Fibroblast of skin of scalp (primary cell): ENCODE data around the gene SAMSN1.
"Not testable (repeated sequence)": the region's sequence is repeated elsewhere in the genome, so short reads cannot be mapped to it uniquely, and the experiment has no call there.

Experiments
- DNase-seq: peaks from one replicate; pipeline ENCODE4 v3.0.0-alpha.2; 2013

The SAMSN1 gene

GRCh38 chr21:14527696-14528652, 18.1 kb downstream of the SAMSN1 start:
- no peak for DNase-seq

- DNase-seq: no peak
Observed at GRCh38 chr21:14526836-14527695, 19.0 kb downstream of the SAMSN1 start.

GRCh38 chr21:14526199-14526598, 19.9 kb downstream of the SAMSN1 start:
- DNase-seq: no peak

GRCh38 chr21:14523234-14523633, 22.9 kb downstream of the SAMSN1 start:
- DNase-seq: no peak

- no peak for DNase-seq
Observed at GRCh38 chr21:14522736-14523135, 23.4 kb downstream of the SAMSN1 start.

- no peak for DNase-seq
Observed at GRCh38 chr21:14520535-14520934, 25.6 kb downstream of the SAMSN1 start.

- DNase-seq: no peak
Observed at GRCh38 chr21:14519000-14519399, 27.1 kb downstream of the SAMSN1 start.

- no peak for DNase-seq
Observed at GRCh38 chr21:14513804-14514203, 32.3 kb downstream of the SAMSN1 start.

- not testable (repeated sequence) for DNase-seq
Observed at GRCh38 chr21:14506859-14507457, 39.2 kb downstream of the SAMSN1 start.

GRCh38 chr21:14500873-14501272, 45.2 kb downstream of the SAMSN1 start:
- no peak for DNase-seq

- DNase-seq: no peak
Observed at GRCh38 chr21:14499316-14499715, 46.8 kb downstream of the SAMSN1 start.

- no peak for DNase-seq
Observed at GRCh38 chr21:14497825-14498224, 48.3 kb downstream of the SAMSN1 start.

GRCh38 chr21:14495075-14495474, 51.0 kb downstream of the SAMSN1 start:
- no peak for DNase-seq

- not testable (repeated sequence) for DNase-seq
Observed at GRCh38 chr21:14494181-14494580, 51.9 kb downstream of the SAMSN1 start.

GRCh38 chr21:14493731-14494130, 52.4 kb downstream of the SAMSN1 start:
- no peak for DNase-seq

GRCh38 chr21:14492931-14493330, 53.2 kb downstream of the SAMSN1 start:
- DNase-seq: no peak

- no peak for DNase-seq
Observed at GRCh38 chr21:14491269-14491681, 54.8 kb downstream of the SAMSN1 start.

GRCh38 chr21:14488672-14489204, 57.4 kb downstream of the SAMSN1 start:
- no peak for DNase-seq

GRCh38 chr21:14487490-14488432, 58.4 kb downstream of the SAMSN1 start:
- no peak for DNase-seq

GRCh38 chr21:14486869-14487268, 59.2 kb downstream of the SAMSN1 start:
- no peak for DNase-seq
